Activated B cell treated with CpG ODN at 0.5 μM for 24 hours (primary cell): ENCODE measurements around the gene TSPEAR. TPM values are rescaled to one million over a fixed set of nuclear protein-coding genes. Genes with fewer than 3 reads are reported as not detected.

Source experiments
- ATAC-seq: fragments of 200-7000 bp; cut with Tn5 transposase; one replicate; pipeline ENCODE4 v1.10.0; 2021; ENCODE audit warnings: low read depth, mild to moderate bottlenecking, moderate library complexity
- CTCF ChIA-PET: fragments of 350-600 bp; sonication (Branson Sonifier 250); formaldehyde crosslinking; loops from one replicate; lab custom pipeline; 2021; ENCODE audit warnings: antibody characterized with exemption; lab: Charles Lee
- POLR2A ChIA-PET: fragments of 350-600 bp; sonication (Branson Sonifier 250); formaldehyde crosslinking; loops from one replicate; lab custom pipeline; 2021; ENCODE audit warnings: antibody characterized with exemption; lab: Charles Lee
- DNase-seq: peaks from one replicate; pipeline ENCODE4 v3.0.0; 2022
- H3K27ac Mint-ChIP-seq: one replicate; pipeline ENCODE4 v1.8.0; 2020; ENCODE audit warnings: mixed read lengths
- H3K27me3 Mint-ChIP-seq: one replicate; pipeline ENCODE4 v1.8.0; 2021; ENCODE audit warnings: mixed read lengths
- H3K36me3 Mint-ChIP-seq: one replicate; pipeline ENCODE4 v1.8.0; 2021; ENCODE audit warnings: low read depth, mixed read lengths
- H3K4me1 Mint-ChIP-seq: one replicate; pipeline ENCODE4 v1.8.0; 2021; ENCODE audit warnings: mixed read lengths
- H3K4me3 Mint-ChIP-seq: one replicate; pipeline ENCODE4 v1.8.0; 2020; ENCODE audit warnings: mild to moderate bottlenecking, mixed read lengths
- H3K9me3 Mint-ChIP-seq: one replicate; pipeline ENCODE4 v1.8.0; 2020; ENCODE audit warnings: mixed read lengths
- intact Hi-C: fragments of 100-400 bp; cut with micrococcal nuclease; formaldehyde crosslinking; loops from one replicate; pipeline ENCODE4 v1.15.1; 2024
- total RNA-seq: library from RNA; stranded (reverse); gene quantifications from 2 replicates; pipeline ENCODE4 v1.2.3, GENCODE V29; 2022
- TF ChIP-seq, protein P1 (sequence below): fragments of 200-600 bp; IDR thresholded peaks from one replicate; pipeline ENCODE4 v1.8.0; 2022; ENCODE audit warnings: antibody characterized with exemption, mild to moderate bottlenecking

TSPEAR gene
- total RNA-seq, 1 donor from 2014 or later, result not detected

- TF ChIP-seq, protein P1, sequence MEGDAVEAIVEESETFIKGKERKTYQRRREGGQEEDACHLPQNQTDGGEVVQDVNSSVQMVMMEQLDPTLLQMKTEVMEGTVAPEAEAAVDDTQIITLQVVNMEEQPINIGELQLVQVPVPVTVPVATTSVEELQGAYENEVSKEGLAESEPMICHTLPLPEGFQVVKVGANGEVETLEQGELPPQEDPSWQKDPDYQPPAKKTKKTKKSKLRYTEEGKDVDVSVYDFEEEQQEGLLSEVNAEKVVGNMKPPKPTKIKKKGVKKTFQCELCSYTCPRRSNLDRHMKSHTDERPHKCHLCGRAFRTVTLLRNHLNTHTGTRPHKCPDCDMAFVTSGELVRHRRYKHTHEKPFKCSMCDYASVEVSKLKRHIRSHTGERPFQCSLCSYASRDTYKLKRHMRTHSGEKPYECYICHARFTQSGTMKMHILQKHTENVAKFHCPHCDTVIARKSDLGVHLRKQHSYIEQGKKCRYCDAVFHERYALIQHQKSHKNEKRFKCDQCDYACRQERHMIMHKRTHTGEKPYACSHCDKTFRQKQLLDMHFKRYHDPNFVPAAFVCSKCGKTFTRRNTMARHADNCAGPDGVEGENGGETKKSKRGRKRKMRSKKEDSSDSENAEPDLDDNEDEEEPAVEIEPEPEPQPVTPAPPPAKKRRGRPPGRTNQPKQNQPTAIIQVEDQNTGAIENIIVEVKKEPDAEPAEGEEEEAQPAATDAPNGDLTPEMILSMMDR, result no peak
- no peaks in the 10 kb centered on the region for H3K9me3 Mint-ChIP-seq
- H3K27me3 Mint-ChIP-seq, result peaks cover 50% of the 10 kb centered on the region
- DNase-seq (no peak), ATAC-seq (no peak)
- no peak overlapping the region for H3K27ac Mint-ChIP-seq
- H3K36me3 Mint-ChIP-seq, result no peaks in the 10 kb centered on the region
- no peak overlapping the region for H3K4me3 Mint-ChIP-seq
- POLR2A ChIA-PET, result no interaction called here
- CTCF ChIA-PET, result no interaction called here
- intact Hi-C loops, result no loop called here
- no peaks in the 10 kb centered on the region for H3K4me1 Mint-ChIP-seq
Observed at GRCh38 chr21:44589094-44589493, 122.3 kb downstream of the TSPEAR start.

GRCh38 chr21:44585892-44586291, 125.5 kb downstream of the TSPEAR start:
- Mint-ChIP-seq H3K4me3 (no peak overlapping the region), H3K27me3 (peaks cover 41% of the 10 kb centered on the region), H3K36me3 (no peaks in the 10 kb centered on the region), H3K27ac (no peak overlapping the region), H3K9me3 (peaks cover 8% of the 10 kb centered on the region), H3K4me1 (no peaks in the 10 kb centered on the region)
- ATAC-seq (no peak), DNase-seq (no peak)
- intact Hi-C loops, result no loop called here
- POLR2A ChIA-PET, result no interaction called here
- TF ChIP-seq, protein P1, result no peak
- CTCF ChIA-PET, result no interaction called here

DNA sequence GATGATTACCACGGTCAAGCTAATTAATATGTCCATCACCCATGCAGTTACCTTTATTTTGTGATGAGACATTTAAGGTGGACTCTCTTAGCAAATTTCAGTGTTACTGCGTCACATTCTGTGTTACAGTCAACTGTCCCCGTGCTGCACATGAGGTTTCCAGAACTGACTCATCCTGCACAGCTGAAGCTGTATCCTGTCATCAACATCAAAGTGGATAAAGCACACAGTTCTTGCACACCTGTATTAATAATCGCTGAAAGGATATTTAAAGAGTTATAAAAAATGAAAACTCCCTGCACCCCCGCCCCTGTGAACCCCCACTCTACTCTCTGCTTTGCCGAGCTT, 127.6 kb downstream of the TSPEAR start:
- peaks cover 44% of the 10 kb centered on the region for H3K27me3 Mint-ChIP-seq
- TF ChIP-seq, protein P1, result no peak
- H3K27ac Mint-ChIP-seq, result no peak overlapping the region
- intact Hi-C loops, result no loop called here
- H3K4me1 Mint-ChIP-seq, result no peaks in the 10 kb centered on the region
- H3K4me3 Mint-ChIP-seq, result no peak overlapping the region
- no peak for DNase-seq
- peaks cover 8% of the 10 kb centered on the region for H3K9me3 Mint-ChIP-seq
- CTCF ChIA-PET, result no interaction called here
- H3K36me3 Mint-ChIP-seq, result no peaks in the 10 kb centered on the region
- ATAC-seq, result no peak
- POLR2A ChIA-PET, result no interaction called here

DNA sequence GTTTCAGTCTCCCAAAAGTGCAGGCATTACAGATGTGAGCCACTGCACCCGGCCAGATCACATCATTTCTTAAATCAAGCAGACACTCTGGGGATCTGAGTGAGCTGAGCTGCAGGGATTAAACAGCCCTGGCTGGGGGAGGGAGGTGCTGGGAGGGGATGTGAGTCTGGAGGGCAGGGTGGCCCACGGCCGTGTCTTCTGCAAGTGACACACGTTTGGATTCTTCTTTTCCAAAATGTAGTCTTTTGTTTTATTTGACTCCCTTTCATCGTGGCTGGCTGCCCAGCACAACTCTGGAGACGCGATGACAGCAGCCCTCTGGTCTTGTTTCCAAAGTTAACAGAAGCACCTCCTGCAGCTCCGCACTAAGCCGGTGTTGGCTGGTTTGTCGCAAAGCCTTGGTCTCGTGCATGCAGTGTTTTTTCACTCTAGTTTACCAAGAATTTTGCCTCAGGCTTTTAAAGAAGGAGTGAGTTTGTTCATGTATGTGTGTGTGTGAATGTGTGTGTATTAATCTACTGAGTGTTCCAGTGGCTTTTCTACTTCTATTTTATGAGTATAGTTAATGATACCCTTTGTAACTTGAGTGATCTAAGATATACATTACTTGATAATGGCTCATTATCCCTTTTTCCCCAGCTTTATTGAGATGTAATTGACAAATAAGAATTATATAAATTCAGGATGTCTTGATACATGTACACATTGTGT, 128.1 kb downstream of the TSPEAR start:
- ATAC-seq (no peak), DNase-seq (no peak)
- H3K9me3 Mint-ChIP-seq, result peaks cover 8% of the 10 kb centered on the region
- H3K4me3 Mint-ChIP-seq, result no peak overlapping the region
- H3K27me3 Mint-ChIP-seq, result peaks cover 43% of the 10 kb centered on the region
- intact Hi-C loops, result no loop called here
- TF ChIP-seq, protein P1, result no peak
- H3K27ac Mint-ChIP-seq, result no peak overlapping the region
- CTCF ChIA-PET, result no interaction called here
- H3K36me3 Mint-ChIP-seq, result no peaks in the 10 kb centered on the region
- POLR2A ChIA-PET, result no interaction called here
- no peaks in the 10 kb centered on the region for H3K4me1 Mint-ChIP-seq

- H3K4me3 Mint-ChIP-seq, result no peak overlapping the region
- H3K27me3 Mint-ChIP-seq, result peaks cover 33% of the 10 kb centered on the region
- no peak for DNase-seq
- no peak for ATAC-seq
- TF ChIP-seq, protein P1, result no peak
- H3K27ac Mint-ChIP-seq, result no peak overlapping the region
- H3K36me3 Mint-ChIP-seq, result no peaks in the 10 kb centered on the region
- intact Hi-C loops, result no loop called here
- H3K4me1 Mint-ChIP-seq, result no peaks in the 10 kb centered on the region
- POLR2A ChIA-PET, result no interaction called here
- peaks cover 11% of the 10 kb centered on the region for H3K9me3 Mint-ChIP-seq
- CTCF ChIA-PET, result no interaction called here
Observed at GRCh38 chr21:44582055-44582454, 129.3 kb downstream of the TSPEAR start.
